ENCODE measurements around the gene MBOAT7. TPM values are rescaled to one million over a fixed set of nuclear protein-coding genes. Genes with fewer than 3 reads are reported as not detected.
"Not testable (repeated sequence)": the region's sequence is repeated elsewhere in the genome, so short reads cannot be mapped to it uniquely, and the experiment has no call there.

MBOAT7 gene
- total and polyA plus RNA-seq, 2 donors (not counting 3 experiments of a cell fraction or from before 2014, with no cell fraction given) = 204 to 218 TPM

GRCh38 chr19:54218259-54218658, 28.9 kb upstream of the MBOAT7 start:
- intact Hi-C loops (cut with micrococcal nuclease) (no loop called here), dilution Hi-C loops (cut with MboI; ENCODE audit: extremely low pct_ligation_motif_present, low sequenced_read_pairs) (no loop called here)
- DNase-seq (ENCODE audit: low read depth, low spot score) (no peak), FAIRE-seq (no peak)
- no peaks in the 10 kb centered on the region for H3K27me3 ChIP-seq (ENCODE audit: control insufficient read depth in 2 of 2, insufficient read depth in 2 of 2, low read length in 2 of 2)
- ChIA-PET CTCF (no interaction called here), POLR2A (no interaction called here)
- no peaks in the 10 kb centered on the region for H3K4me1 ChIP-seq (ENCODE audit: control insufficient read depth, extremely low read depth, insufficient read depth, low read length)
- H4K20me1 ChIP-seq (replicated peaks; ENCODE audit: control insufficient read depth, extremely low read depth, insufficient read depth, low read length) = no peaks in the 10 kb centered on the region
- TF ChIP-seq FOS (IDR thresholded peaks at IDR 0.05; ENCODE audit: borderline replicate concordance, insufficient read depth, low read length) (no peak), EZH2 (IDR thresholded peaks at IDR 0.05; ENCODE audit: borderline replicate concordance, low read depth, low read length, severe bottlenecking) (no peak), POLR2AphosphoS5 (IDR thresholded peaks at IDR 0.05; ENCODE audit: insufficient read depth, low read depth, low read length) (no peak)
- no peaks in the 10 kb centered on the region for H3K9me3 ChIP-seq (replicated peaks; ENCODE audit: control insufficient read depth, insufficient read depth, low read length)
- no peak overlapping the region for H2AFZ ChIP-seq (ENCODE audit: low read depth, low read length)
- no peak overlapping the region for H3K4me2 ChIP-seq (ENCODE audit: insufficient read depth, low read length)
- no peaks in the 10 kb centered on the region for H3K9me1 ChIP-seq (replicated peaks; ENCODE audit: control insufficient read depth, extremely low read depth, insufficient read depth, low read length)
- H3K79me2 ChIP-seq (ENCODE audit: control insufficient read depth, insufficient read depth, low read length) = no peaks in the 10 kb centered on the region
- no peak overlapping the region for H3K27ac ChIP-seq (ENCODE audit: insufficient read depth, low read depth, low read length)
- BruUV-seq (replicated peaks) = no TSS peak
- H3K36me3 ChIP-seq (ENCODE audit: control insufficient read depth in 2 of 2, extremely low read depth in 1 of 2, insufficient read depth in 2 of 2, low read length in 2 of 2) = no peaks in the 10 kb centered on the region
- H3K4me3 ChIP-seq (replicated peaks in 1 of 3; ENCODE audit: insufficient read depth in 1 of 3, low read depth in 1 of 3, low read length in 3 of 3) = no peak overlapping the region
- no peak overlapping the region for H3K9ac ChIP-seq (replicated peaks; ENCODE audit: extremely low read depth, insufficient read depth, low read length)

- H3K9me1 ChIP-seq (replicated peaks; ENCODE audit: control insufficient read depth, extremely low read depth, insufficient read depth, low read length); H3K4me2 ChIP-seq (ENCODE audit: insufficient read depth, low read length); BruUV-seq (replicated peaks); dilution Hi-C loops (cut with MboI; ENCODE audit: extremely low pct_ligation_motif_present, low sequenced_read_pairs); H4K20me1 ChIP-seq (replicated peaks; ENCODE audit: control insufficient read depth, extremely low read depth, insufficient read depth, low read length); DNase-seq (ENCODE audit: low read depth, low spot score); H2AFZ ChIP-seq (ENCODE audit: low read depth, low read length); H3K27ac ChIP-seq (ENCODE audit: insufficient read depth, low read depth, low read length); H3K4me1 ChIP-seq (ENCODE audit: control insufficient read depth, extremely low read depth, insufficient read depth, low read length); CTCF ChIA-PET; H3K9ac ChIP-seq (replicated peaks; ENCODE audit: extremely low read depth, insufficient read depth, low read length); H3K27me3 ChIP-seq (ENCODE audit: control insufficient read depth in 2 of 2, insufficient read depth in 2 of 2, low read length in 2 of 2); H3K9me3 ChIP-seq (replicated peaks; ENCODE audit: control insufficient read depth, insufficient read depth, low read length); H3K4me3 ChIP-seq (replicated peaks in 1 of 3; ENCODE audit: insufficient read depth in 1 of 3, low read depth in 1 of 3, low read length in 3 of 3); H3K79me2 ChIP-seq (ENCODE audit: control insufficient read depth, insufficient read depth, low read length); intact Hi-C loops (cut with micrococcal nuclease); POLR2A ChIA-PET; H3K36me3 ChIP-seq (ENCODE audit: control insufficient read depth in 2 of 2, extremely low read depth in 1 of 2, insufficient read depth in 2 of 2, low read length in 2 of 2); FAIRE-seq: not testable (repeated sequence)
Measured at GRCh38 chr19:54217517-54218247, 28.3 kb upstream of the MBOAT7 start.
